SK-N-SH (cell line): ENCODE measurements around the gene MAMSTR. TPM values are rescaled to one million over a fixed set of nuclear protein-coding genes. Genes with fewer than 3 reads are reported as not detected.

ENCODE experiments used
- CTCF ChIA-PET: fragments of 300-600, 350-600 bp; formaldehyde crosslinking; extraction: SDS; loops from one replicate; lab custom pipeline; 2021; lab: Yijun Ruan, JAX
- POLR2A ChIA-PET: fragments of 350-600 bp; sonication (Branson Sonifier 250); formaldehyde crosslinking; extraction: SDS; loops from one replicate; lab custom pipeline; 2020; ENCODE audit warnings: antibody characterized with exemption, inconsistent platforms; lab: Yijun Ruan, JAX
- DNase-seq: peaks from one replicate; pipeline ENCODE4 v3.0.0; 2012
- H2AFZ ChIP-seq: fragments of 200-600 bp; sonication (generic); 2 replicates; pipeline ENCODE4 v1.8.1; 2016; ENCODE audit warnings: antibody characterized with exemption, mild to moderate bottlenecking, low read depth
- H3F3A ChIP-seq: fragments of 200-600 bp; sonication (generic); replicated peaks from 2 replicates; pipeline ENCODE3; 2016; ENCODE audit warnings: antibody characterized with exemption, mild to moderate bottlenecking; ENCODE audit not compliant: insufficient read depth
- H3K27ac ChIP-seq, 2 experiments: fragments of 200-500 bp in 1 of 2; fragments of 200-600 bp in 1 of 2; sonication (Bioruptor generic) in 1 of 2; sonication (generic), shearing (Covaris generic) in 1 of 2; 2 replicates each; pipeline versions ENCODE4 v1.5.1 to v1.6.1; 2014 to 2016; ENCODE audit warnings: low read depth in 2 of 2, inconsistent platforms in 1 of 2, low read length in 1 of 2, mild to moderate bottlenecking in 1 of 2, mixed read lengths in 1 of 2
- H3K27me3 ChIP-seq: fragments of 200-600 bp; sonication (generic), shearing (Covaris generic); 2 replicates; pipeline ENCODE4 v1.6.1; 2016; ENCODE audit warnings: mixed run types; ENCODE audit not compliant: insufficient read depth
- H3K36me3 ChIP-seq, 2 experiments: fragments of 200-500 bp in 1 of 2; fragments of 200-600 bp in 1 of 2; sonication (Bioruptor generic) in 1 of 2; sonication (generic) in 1 of 2; replicated peaks in 1 of 2; 2 replicates each; pipeline versions ENCODE3 to v1.5.1; 2014 to 2016; ENCODE audit warnings: low read length in 1 of 2, mild to moderate bottlenecking in 1 of 2; ENCODE audit not compliant: insufficient read depth in 2 of 2, control insufficient read depth in 1 of 2
- H3K4me1 ChIP-seq, 2 experiments: fragments of 200-500 bp in 1 of 2; fragments of 200-600 bp in 1 of 2; sonication (Bioruptor generic) in 1 of 2; sonication (generic), shearing (Covaris generic) in 1 of 2; 2 replicates each; pipeline versions ENCODE4 v1.5.1 to v1.6.1; 2014 to 2016; ENCODE audit warnings: low read depth in 1 of 2, low read length in 1 of 2, mixed run types in 1 of 2; ENCODE audit not compliant: insufficient read depth in 2 of 2, control insufficient read depth in 1 of 2
- H3K4me2 ChIP-seq: fragments of 200-600 bp; sonication (generic), shearing (Covaris generic); 2 replicates; pipeline ENCODE4 v1.6.1; 2017; ENCODE audit warnings: mixed run types
- H3K4me3 ChIP-seq, 2 experiments: fragments of 200-500 bp in 1 of 2; fragments of 200-600 bp in 1 of 2; sonication (Bioruptor generic) in 1 of 2; sonication (generic), shearing (Covaris generic) in 1 of 2; 2 replicates each; pipeline versions ENCODE4 v1.5.1 to v1.8.1; 2014 to 2016; ENCODE audit warnings: low read depth in 2 of 2, inconsistent platforms in 1 of 2, low read length in 1 of 2, mild to moderate bottlenecking in 1 of 2, mixed read lengths in 1 of 2, moderate library complexity in 1 of 2
- H3K79me2 ChIP-seq: fragments of 200-600 bp; sonication (generic); 2 replicates; pipeline ENCODE4 v1.8.1; 2017; ENCODE audit warnings: mild to moderate bottlenecking; ENCODE audit not compliant: insufficient read depth
- H3K9ac ChIP-seq: fragments of 200-600 bp; sonication (generic); 2 replicates; pipeline ENCODE4 v1.6.1; 2017; ENCODE audit warnings: mixed run types
- H3K9me2 ChIP-seq: fragments of 200-600 bp; sonication (generic); 2 replicates; pipeline ENCODE4 v1.6.1; 2017; ENCODE audit warnings: mixed run types
- H3K9me3 ChIP-seq: fragments of 200-600 bp; sonication (generic); 2 replicates; pipeline ENCODE4 v1.6.1; 2017; ENCODE audit warnings: mixed run types, mild to moderate bottlenecking, moderate library complexity
- H4K20me1 ChIP-seq: fragments of 200-600 bp; sonication (generic); 2 replicates; pipeline ENCODE4 v1.6.1; 2017; ENCODE audit warnings: mild to moderate bottlenecking, mixed run types; ENCODE audit not compliant: insufficient read depth
- CHD2 ChIP-seq: fragments of 150-350 bp; IDR thresholded peaks from 2 replicates; pipeline ENCODE4 v1.6.1; 2018; ENCODE audit warnings: low read length; ENCODE audit not compliant: partially characterized antibody
- CTCF ChIP-seq: fragments of 200-600 bp; sonication (generic); IDR thresholded peaks from 2 replicates; pipeline ENCODE4 v1.6.1; 2017; ENCODE audit warnings: antibody characterized with exemption, mild to moderate bottlenecking, moderate library complexity
- ELF1 ChIP-seq: IDR thresholded peaks from 2 replicates; pipeline ENCODE4 v1.4.0; 2012
- EP300 ChIP-seq, 2 experiments: IDR thresholded peaks; 2 replicates each; pipeline versions ENCODE4 v1.4.0 to v1.6.1; 2012; ENCODE audit warnings: borderline replicate concordance in 1 of 2, low read depth in 1 of 2, low read length in 1 of 2
- FOSL2 ChIP-seq: IDR thresholded peaks from 2 replicates; pipeline ENCODE4 v1.4.0; 2012; ENCODE audit warnings: low read depth, mild to moderate bottlenecking, moderate library complexity, borderline replicate concordance
- GATA2 ChIP-seq: sonication (generic); formaldehyde crosslinking; IDR thresholded peaks from 2 replicates; pipeline ENCODE4 v1.5.0; 2020; ENCODE audit warnings: mild to moderate bottlenecking, missing genetic modification reagents
- MEF2A ChIP-seq: IDR thresholded peaks from 2 replicates; pipeline ENCODE4 v1.4.0; 2012; ENCODE audit warnings: low read depth, borderline replicate concordance
- MXI1 ChIP-seq: IDR thresholded peaks from 2 replicates; pipeline ENCODE4 v1.6.1; 2012; ENCODE audit warnings: mild to moderate bottlenecking, low read depth, low read length, improper control_type of control experiment
- PBX3 ChIP-seq: IDR thresholded peaks from 2 replicates; pipeline ENCODE4; 2012
- RAD21 ChIP-seq: IDR thresholded peaks from 2 replicates; pipeline ENCODE4 v1.6.1; 2012; ENCODE audit warnings: mild to moderate bottlenecking, low read length
- RCOR1 ChIP-seq: fragments of 150-350 bp; IDR thresholded peaks from 2 replicates; pipeline ENCODE4 v1.6.1; 2017; ENCODE audit warnings: antibody characterized with exemption, low read length
- REST ChIP-seq: IDR thresholded peaks from 2 replicates; pipeline ENCODE4 v1.6.1; 2012; ENCODE audit warnings: mild to moderate bottlenecking, low read depth, low read length, moderate library complexity
- RFX5 ChIP-seq: IDR thresholded peaks from 2 replicates; pipeline ENCODE4 v1.6.1; 2012; ENCODE audit warnings: mild to moderate bottlenecking, improper control_type of control experiment, low read length
- SMC3 ChIP-seq: IDR thresholded peaks from 2 replicates; pipeline ENCODE4 v1.6.1; 2012; ENCODE audit warnings: low read depth, low read length, improper control_type of control experiment
- TCF12 ChIP-seq: IDR thresholded peaks from 2 replicates; pipeline ENCODE4 v1.4.0; 2012
- USF1 ChIP-seq: IDR thresholded peaks from 2 replicates; pipeline ENCODE4 v1.4.0; 2012; ENCODE audit warnings: low read depth, borderline replicate concordance
- USF2 ChIP-seq: fragments of 150-350 bp; IDR thresholded peaks from 2 replicates; pipeline ENCODE4 v1.6.1; 2017; ENCODE audit warnings: antibody characterized with exemption, low read length, low read depth, borderline replicate concordance
- ZBTB33 ChIP-seq: IDR thresholded peaks from 2 replicates; pipeline ENCODE4 v1.4.0; 2012; ENCODE audit warnings: low read depth, borderline replicate concordance
- WGBS: methylation state at CpG from one replicate; pipeline ENCODE4 v1.1.6; 2017; ENCODE audit warnings: low lambda C conversion rate; 5-methylcytosine and 5-hydroxymethylcytosine counted together
- polyA plus RNA-seq, 3 experiments: library from polyadenylated mRNA; depleted of rRNA; stranded (reverse); fragments of >200 nt; gene quantifications; 2 replicates each; pipeline ENCODE4 v1.2.3, GENCODE V29; 2012

Gene MAMSTR
- polyA plus RNA-seq, 1 of the 3 experiments (the other 2 are of a cell fraction): 1.1 TPM

- TF ChIP-seq MEF2A: no peak
- TF ChIP-seq ELF1: no peak
- TF ChIP-seq REST: no peak
- no peak for TF ChIP-seq FOSL2
- TF ChIP-seq CHD2: no peak
- TF ChIP-seq ZBTB33: no peak
- TF ChIP-seq USF1: no peak
- TF ChIP-seq GATA2 (CRISPR knock-in tag): no peak
- TF ChIP-seq USF2: no peak
- TF ChIP-seq SMC3: no peak
- TF ChIP-seq CTCF: no peak
- TF ChIP-seq TCF12: no peak
- no peak for TF ChIP-seq PBX3
- no peak for TF ChIP-seq RFX5
- TF ChIP-seq EP300 (IDR thresholded peaks at IDR 0.05; ENCODE audit: borderline replicate concordance in 1 of 2, low read depth in 1 of 2, low read length in 1 of 2): no peak
- TF ChIP-seq RAD21: no peak
- TF ChIP-seq RCOR1: no peak
- no peak for TF ChIP-seq MXI1
- no peaks in the 10 kb centered on the region for H3K36me3 ChIP-seq
- peak within 1 kb of the TSS; percentile 87 for H3K4me2 ChIP-seq
- ChIA-PET POLR2A (interaction anchor here (1.0 to 1.7 kb wide), 2 partner anchors 20 to 65 kb away, joined by 3 to 9 read pairs; no protein-coding TSS in a partner anchor), CTCF (interaction anchor here (1.0 to 2.2 kb wide), 5 partner anchors 13 to 95 kb away, joined by 3 to 22 read pairs (median 12); partner anchors contain the start of gene CA11)
- H3F3A ChIP-seq: peaks cover 7% of the 10 kb centered on the region
- H3K9me3 ChIP-seq: no peaks in the 10 kb centered on the region
- peak within 1 kb of the TSS; percentile 53 to 57; a peak in 3 of 4 replicates for H3K4me3 ChIP-seq
- H3K79me2 ChIP-seq: no peaks in the 10 kb centered on the region
- peak within 1 kb of the TSS; percentile 88; the same call in 1 of the 2 replicates for H2AFZ ChIP-seq
- no peaks in the 10 kb centered on the region for H3K27me3 ChIP-seq
- H3K9me2 ChIP-seq: no peaks in the 10 kb centered on the region
- no peak for DNase-seq
- no peak within 1 kb of the TSS for H3K27ac ChIP-seq
- 91% methylated on average over 25 of the region's 27 CpGs for WGBS
- 0 out of 2 replicates have a peak within 1 kb of the TSS, but pooled peaks have one; percentile 34 for H3K9ac ChIP-seq
- peaks cover 0 to 16% of the 10 kb centered on the region in 2 experiments; a peak in 1 of 4 replicates for H3K4me1 ChIP-seq
- H4K20me1 ChIP-seq: no peaks in the 10 kb centered on the region
Measured at GRCh38 chr19:48740164-48740972, 20.8 kb upstream of the MAMSTR start, which contains the start of gene RASIP1. TSS of gene RASIP1 (minus strand) at chr19:48740610. CDS start at chr19:48740282, 328 bp downstream.
